ENCODE measurements around the gene MBNL1.

DNA sequence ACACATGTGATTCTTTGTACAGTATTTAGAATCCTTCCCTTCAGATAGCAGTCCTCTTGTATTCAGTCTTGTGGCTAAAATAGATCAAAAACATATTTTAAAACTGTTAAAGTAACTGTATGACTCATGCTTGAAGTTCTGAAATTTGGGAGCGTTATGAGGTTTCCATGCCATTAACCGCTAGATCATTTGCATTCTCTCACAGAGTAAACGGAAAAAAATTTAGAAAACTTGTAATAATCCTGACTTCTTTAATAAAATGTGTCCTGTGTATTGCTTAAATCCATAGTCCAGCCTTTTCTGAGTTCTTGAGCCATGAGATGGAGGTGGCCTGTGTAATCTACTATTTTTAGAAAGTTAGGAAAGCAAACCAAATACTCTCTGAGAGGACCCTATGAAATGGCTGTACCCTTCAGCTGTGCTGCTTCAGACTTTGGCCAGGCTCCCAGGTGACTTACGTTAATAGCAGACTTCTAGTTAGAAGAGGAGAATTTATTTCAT is 33.8 kb downstream of the MBNL1 start:
- no peak for TF ChIP-seq POLR2A (IDR thresholded peaks at IDR 0.05; ENCODE audit: low read depth, low read length)
- no peak for TF ChIP-seq POLR2AphosphoS5 (IDR thresholded peaks at IDR 0.05; ENCODE audit: low read depth, low read length)

Data from GM12891 (cell line).